NCI-H1930 (cell line): ENCODE results near the gene DNAJB13.

Experiments
- DNase-seq, 2 experiments: peaks; one replicate each; lab custom pipeline; 2025; lab: John Stamatoyannopoulos, UW

DNAJB13 gene

GRCh38 chr11:74015919-74016684 lies 65.3 kb downstream of the DNAJB13 start:
- no peak for DNase-seq

GRCh38 chr11:74017631-74018030 lies 66.8 kb downstream of the DNAJB13 start:
- DNase-seq = no peak

- DNase-seq = no peak
Measured at GRCh38 chr11:74018331-74019005, 67.6 kb downstream of the DNAJB13 start.

- DNase-seq = no peak
Measured at GRCh38 chr11:74019104-74019738, 68.4 kb downstream of the DNAJB13 start.

- DNase-seq = no peak
Measured at GRCh38 chr11:74019860-74020259, 69.0 kb downstream of the DNAJB13 start.
